DMS153 treated with DMSO at 0.1 percent for 48 hours (cell line): ENCODE results near the gene REV1.

Source experiments
- DNase-seq: peaks from one replicate; lab custom pipeline; 2025; ENCODE audit not compliant: unreplicated experiment; lab: John Stamatoyannopoulos, UW

The REV1 gene

GRCh38 chr2:99451280-99451679, 38.5 kb downstream of the REV1 start:
- DNase-seq, result no peak

DNA sequence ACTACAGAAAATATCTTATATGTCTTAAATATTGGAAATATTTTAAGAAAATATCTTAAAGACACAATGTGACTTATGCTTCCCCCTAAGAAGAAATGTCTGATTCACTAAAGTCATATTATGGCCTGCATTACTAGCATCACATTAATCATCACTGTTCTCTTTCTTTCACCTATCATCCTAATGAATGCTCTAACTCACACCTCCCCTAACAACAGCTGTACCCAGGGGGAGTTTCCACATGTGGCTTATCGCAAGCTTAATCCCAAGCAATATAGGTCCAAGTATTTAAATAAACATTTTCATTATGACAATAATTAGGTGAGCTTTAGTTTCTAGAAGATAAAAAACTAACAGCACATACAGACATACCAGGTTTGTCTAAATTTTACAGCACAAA, 39.6 kb downstream of the REV1 start:
- DNase-seq, result no peak

DNA sequence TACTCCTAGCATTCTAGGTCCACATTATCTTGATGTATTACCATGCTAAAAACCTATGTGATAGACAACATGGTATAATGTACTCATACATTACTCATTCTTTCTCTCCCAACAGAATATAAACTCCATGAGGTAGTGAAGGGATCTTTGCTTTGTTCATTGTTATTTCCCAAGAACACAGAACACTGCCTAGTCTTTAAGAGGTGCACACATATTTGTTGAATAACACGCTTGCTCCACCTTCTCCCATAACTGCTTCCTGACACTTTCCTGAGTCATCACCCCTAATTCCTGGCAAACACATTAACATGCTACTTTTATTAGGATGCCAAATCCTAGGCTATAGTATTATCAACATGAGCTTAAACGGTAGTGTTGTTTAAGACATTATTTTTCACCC, 41.3 kb downstream of the REV1 start:
- no peak for DNase-seq

DNA sequence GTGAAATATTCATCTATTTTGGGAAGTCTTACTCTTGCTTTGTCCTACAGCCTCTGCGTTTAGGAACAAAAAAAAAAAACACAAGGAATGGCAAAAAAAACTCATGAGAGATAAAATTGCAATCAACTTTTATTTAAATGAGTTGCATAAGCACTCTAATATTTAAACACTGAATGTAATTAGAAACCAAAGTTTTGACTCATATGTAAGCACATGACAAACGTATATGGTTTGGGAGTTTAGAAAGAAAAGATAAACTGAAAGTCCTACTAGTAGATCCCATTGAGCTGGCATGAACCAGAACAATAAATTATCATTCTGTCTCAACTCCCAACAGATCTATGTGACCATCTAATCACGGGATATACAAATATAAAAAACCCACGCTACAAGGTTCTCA, 44.8 kb downstream of the REV1 start:
- no peak for DNase-seq

- DNase-seq, result no peak
Measured at GRCh38 chr2:99444222-99444621, 45.6 kb downstream of the REV1 start.

- DNase-seq, result no peak
Measured at GRCh38 chr2:99442837-99443236, 47.0 kb downstream of the REV1 start.

- DNase-seq, result no peak
Measured at GRCh38 chr2:99439971-99440505, 49.8 kb downstream of the REV1 start.

GRCh38 chr2:99436874-99437273, 52.9 kb downstream of the REV1 start:
- no peak for DNase-seq

DNA sequence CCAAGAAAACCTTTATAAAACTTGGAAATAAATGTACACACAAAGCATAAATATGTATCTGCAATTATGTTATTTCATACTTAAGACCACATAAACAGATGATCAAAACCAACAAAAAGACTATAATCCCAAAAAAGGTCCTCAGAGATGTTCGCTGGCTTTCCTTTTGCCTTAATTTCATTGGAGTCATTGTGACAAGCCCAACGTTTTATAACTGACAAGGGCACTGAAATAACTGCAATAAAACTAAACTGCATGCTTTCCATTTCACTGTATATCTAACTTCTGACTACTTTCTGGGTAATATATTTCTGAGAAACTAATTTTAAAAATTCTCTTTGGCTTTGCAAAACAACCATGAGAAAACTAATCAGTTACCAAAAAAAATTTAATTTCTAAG, 56.5 kb downstream of the REV1 start:
- no peak for DNase-seq

- DNase-seq, result no peak
Measured at GRCh38 chr2:99431587-99432275, 58.1 kb downstream of the REV1 start.

- no peak for DNase-seq
Measured at GRCh38 chr2:99430614-99431291, 59.1 kb downstream of the REV1 start.

DNA sequence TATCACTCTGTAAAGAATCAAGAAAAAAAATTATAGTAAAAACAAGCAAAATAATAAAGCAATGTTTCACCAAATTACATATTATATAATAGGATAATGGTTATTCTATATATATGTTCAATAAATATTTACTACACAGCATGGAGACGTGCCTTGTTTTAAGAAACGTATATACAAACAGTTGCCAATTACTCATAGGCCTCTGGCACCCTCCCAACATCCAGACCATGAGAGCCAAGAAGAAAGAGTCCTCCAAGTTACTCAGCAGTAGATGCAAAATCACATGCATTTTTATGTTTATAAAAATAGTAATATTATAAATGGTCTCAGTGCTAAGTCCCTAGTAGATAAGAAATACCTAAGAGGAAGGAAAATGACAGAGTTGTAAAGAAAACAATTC, 64.8 kb downstream of the REV1 start:
- DNase-seq, result no peak

- DNase-seq, result no peak
Measured at GRCh38 chr2:99424371-99424770, 65.4 kb downstream of the REV1 start.

- DNase-seq, result no peak
Measured at GRCh38 chr2:99422599-99422998, 67.2 kb downstream of the REV1 start.

GRCh38 chr2:99421469-99421868, 68.3 kb downstream of the REV1 start:
- no peak for DNase-seq

DNA sequence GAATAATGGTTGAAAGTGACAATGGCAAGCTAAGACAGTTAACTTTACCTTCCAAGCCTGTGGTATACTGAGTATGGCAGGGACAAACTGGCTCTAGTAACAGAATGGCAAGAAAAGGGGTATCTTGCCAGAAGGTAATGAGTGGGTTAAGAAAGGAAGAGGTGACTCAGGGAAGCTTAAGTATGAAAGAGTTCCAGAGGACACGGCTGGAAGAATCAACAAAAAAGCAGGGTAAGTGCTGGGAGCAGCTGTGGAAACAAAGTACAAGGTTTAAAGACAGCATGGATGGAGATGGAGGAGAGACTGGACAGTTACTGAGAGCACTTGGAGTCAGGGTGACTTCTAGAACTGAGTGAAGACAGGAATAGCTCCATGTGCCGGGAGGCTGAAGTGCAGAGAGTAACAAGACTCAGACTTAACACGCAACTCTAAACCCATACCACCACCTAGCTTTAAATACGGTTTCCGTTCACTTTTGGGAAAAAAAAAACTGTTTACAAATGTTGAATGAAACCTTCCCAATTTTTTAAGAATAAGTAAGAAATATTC, 69.0 kb downstream of the REV1 start:
- DNase-seq, result no peak

GRCh38 chr2:99420031-99420430, 69.8 kb downstream of the REV1 start:
- no peak for DNase-seq

- DNase-seq, result no peak
Measured at GRCh38 chr2:99417396-99417795, 72.4 kb downstream of the REV1 start.

- no peak for DNase-seq
Measured at GRCh38 chr2:99414566-99414965, 75.3 kb downstream of the REV1 start.

- DNase-seq, result no peak
Measured at GRCh38 chr2:99410276-99410675, 79.5 kb downstream of the REV1 start.

- no peak for DNase-seq
Measured at GRCh38 chr2:99406137-99406536, 83.7 kb downstream of the REV1 start.
